Dedifferentiated amniotic fluid mesenchymal stem cell (primary cell): Measurements from ENCODE around the gene TVP23A.

ENCODE experiments used
- DNase-seq: peaks from one replicate; pipeline ENCODE4 v3.0.0-alpha.2; 2016; ENCODE audit errors: extremely low spot score

Gene TVP23A

DNA sequence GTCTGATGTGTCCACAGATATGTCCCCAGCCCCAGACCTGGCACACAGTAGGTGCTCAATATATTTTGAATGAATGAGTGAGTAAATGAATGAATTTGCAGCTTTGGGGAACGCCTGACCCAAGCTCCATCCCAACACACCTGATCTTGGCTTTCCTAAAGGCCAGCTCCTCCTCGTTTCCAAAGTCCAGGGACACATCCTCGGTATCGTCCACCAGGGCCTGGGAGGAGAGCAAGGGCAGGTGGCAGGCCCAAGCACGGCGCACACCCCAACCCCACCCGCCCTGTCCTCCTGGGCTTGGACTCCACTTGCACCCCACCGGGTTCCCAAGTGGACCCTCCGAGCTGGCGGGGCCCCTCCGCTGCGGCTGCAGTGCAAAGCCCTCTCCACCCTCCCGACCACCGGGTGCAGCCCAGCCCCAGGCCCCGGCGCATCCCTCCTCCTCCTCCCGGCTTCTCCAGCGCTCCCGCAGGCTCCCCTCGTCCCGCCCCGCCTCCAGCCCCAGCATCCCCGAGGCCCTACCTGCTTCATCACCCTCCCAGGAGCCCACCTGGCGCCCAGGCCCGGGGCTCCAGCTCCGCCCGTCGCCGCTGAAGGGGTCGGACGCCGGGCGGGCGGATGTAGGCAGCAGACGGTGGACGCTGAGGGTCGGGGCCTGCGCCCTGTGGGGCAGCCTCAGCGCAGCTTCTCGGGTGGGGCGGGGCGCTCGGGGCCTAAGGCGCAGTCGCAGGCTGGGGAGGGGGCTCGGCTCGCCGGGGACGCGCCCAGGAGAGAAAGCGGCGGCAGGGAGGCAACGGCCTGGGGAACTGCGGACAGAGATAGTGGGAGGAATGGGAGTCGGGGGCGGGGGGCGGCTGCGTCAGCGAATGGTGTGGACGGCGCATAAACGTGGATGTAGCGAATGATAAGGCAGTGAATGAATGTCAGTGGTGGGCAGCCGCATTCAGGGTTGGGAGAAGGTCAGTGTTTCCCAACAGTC is at the start of gene TVP23A:
Gene TVP23A (minus strand): TSS at position 832 of the 979 bp plus-strand sequence. CDS start 301 bp downstream, at position 531.
- no peak for DNase-seq

DNA sequence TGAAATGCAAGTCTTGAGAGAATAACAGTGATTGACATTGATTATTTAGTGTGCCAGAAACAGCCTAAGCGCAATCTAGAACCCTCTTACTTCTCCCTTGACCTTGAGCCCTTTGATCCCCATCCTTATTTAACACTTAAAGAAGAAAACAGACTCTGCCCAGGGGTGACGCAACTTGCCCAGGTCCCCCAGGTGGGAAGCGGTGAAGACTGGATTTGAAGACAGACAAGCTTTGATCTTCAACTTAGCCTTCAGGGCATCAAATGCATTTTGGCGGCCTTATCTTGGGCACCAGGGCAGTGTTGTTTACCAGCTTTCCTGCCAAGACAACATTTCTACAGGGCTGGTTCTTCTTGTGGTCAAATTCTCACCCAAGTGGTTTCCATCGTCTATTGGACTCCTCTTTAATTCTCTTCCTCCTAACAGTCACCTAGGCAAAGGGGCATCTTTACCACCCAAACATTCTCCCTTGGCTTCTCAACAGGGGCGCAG is 49.6 kb upstream of the TVP23A start:
- no peak for DNase-seq

DNA sequence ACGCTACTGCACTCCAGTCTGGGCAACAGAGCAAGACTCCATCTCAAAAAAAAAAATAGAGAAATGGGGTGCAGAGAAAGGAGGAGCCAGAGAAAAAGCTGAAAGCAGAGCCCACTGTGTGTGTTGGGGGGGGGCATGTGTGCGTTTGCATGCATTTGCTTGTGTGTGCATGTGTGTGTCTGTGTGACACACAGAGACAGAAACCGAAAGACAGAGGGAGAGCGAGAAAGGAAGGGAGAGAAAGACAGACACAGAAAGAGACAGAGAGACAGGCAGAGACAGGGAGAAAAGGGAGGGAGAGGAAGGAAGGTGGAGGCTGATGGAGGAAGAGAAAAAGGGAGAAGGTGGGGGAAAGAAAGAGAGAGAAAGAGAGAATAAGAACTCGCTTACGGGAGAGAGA is 48.6 kb upstream of the TVP23A start:
- DNase-seq = no peak

DNA sequence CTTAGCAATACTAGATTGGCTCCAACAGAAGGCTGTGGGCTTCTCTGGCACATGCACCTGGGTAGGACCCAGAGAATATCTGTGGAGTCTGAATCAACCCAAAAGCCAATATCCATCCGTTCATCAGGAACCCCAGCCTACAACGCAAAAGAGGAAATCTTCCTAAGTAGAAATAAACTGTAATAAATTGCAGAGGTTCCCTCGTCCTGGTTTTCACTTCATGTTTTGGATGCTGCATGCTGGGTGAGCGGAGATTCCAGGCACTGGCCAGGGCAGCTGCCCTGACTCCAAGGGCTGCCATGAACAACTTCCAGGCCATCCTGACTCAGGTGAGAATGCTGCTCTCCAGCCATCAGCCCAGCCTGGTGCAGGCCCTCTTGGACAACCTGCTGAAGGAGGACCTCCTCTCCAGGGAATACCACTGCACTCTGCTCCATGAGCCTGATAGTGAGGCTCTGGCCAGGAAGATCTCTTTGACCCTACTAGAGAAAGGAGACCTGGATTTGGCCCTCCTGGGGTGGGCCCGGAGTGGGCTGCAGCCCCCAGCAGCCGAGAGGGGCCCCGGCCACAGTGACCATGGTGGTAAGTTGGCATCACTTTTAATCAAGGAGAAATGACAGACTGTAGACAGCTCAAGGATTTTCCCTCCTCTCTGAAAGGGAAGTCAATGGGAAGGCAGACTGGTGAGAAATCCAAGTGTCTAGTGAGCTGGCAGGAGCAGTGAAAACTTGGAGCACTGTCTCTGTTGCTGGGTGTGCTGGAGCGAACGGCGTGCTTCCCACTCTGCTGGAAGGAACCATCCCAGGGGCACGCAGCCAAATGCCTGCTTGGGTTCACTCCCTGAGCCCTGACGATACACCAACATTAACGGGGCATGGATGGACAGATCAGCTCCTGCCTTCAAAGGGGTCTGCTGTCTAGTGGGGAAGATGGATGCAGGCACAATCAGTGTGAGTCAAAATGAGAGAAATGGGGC is 47.7 kb upstream of the TVP23A start:
- DNase-seq = no peak

DNA sequence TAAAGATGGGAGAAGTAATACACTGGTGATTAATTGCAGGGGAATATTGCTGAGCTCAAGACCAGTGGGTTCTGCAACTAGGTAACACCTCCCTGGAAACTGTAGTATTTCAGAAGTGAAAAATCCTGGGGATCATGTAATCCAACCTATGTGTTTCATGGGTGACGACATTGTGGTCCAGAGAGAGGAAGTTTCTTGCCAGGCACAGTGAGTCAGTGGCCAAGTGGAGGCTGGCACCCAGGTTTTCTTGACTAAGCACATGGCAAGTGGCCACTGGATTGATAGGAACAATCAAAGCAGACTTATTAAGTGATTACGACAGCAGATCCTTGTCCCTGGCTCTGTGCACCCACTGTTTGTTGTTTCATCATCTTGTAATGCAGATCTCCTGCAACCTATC is 43.8 kb upstream of the TVP23A start:
- no peak for DNase-seq

DNA sequence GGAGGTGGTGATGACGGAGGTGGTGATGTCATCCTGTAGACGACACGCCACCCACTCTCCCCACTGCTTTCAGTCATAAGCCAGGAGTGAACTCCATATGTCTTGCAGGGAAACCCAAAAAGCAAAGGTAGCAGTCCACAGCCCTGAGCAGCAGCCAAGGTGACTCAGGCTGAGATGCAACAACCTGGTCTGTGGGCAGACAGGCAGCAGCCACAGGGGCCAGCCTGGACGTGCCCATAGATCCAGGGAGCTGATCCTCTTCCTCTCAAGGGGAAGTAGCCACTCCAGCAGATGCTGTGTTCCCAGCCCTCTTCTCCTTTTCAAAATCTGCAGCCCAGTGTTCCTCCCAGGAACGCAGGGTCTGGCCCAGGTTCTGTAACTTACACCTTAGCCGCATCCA is 41.1 kb upstream of the TVP23A start:
- DNase-seq = no peak

DNA sequence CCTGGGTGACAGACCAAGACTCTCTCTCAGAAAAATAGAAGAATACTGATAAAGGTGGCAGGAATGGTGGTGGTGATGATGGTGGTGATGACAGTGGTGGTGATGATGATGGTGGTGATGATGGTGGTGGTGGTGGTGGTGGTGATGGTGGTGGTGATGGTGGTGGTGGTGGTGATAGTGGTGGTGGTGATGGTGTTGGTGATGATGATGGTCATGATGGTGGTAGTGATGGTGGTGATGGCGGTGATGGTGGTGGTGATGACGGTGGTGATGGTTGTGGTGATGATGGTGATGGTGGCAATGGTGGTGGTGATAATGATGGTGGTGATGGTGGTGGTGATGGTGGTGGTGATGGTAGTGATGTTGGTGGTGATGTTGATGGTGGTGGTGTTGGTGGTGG is 40.4 kb upstream of the TVP23A start:
- no peak for DNase-seq

DNA sequence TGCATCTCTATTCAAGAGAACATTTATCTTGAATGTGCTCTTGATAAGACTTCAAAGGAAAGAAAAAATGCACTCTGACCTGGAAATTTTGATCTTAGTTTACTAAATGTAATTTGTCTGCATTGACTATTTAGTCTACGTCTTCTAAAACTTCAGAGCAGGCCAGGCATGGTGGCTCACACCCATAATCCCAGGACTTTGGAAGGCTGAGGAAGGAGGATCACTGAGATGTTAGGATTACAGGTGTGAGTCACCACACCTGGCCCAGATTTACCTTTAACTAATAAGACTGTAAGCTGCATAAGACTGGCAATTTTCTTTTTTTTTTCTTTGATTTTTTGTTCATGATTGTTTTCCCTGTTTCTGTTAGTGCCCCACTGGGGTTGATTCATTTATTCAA is 39.6 kb upstream of the TVP23A start:
- DNase-seq = no peak

DNA sequence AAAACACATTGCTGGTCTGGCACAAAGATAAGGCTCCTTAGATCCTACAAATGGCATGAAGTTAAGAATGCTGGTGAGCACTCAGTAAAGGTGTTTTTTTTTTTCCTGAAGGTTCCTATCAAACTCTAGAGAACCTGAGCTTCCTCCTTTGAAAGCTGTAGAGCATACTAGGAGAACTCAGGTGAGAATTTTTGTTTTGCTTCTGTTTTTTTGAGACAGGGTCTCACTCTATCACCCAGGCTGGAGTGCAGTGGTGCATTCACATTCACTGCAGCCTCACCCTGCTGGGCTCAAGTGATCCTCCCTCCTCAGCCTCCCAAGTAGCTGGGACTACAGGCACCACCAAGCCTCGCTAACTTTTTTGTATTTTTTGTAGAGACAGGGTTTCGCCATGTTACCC is 37.4 kb upstream of the TVP23A start:
- no peak for DNase-seq

DNA sequence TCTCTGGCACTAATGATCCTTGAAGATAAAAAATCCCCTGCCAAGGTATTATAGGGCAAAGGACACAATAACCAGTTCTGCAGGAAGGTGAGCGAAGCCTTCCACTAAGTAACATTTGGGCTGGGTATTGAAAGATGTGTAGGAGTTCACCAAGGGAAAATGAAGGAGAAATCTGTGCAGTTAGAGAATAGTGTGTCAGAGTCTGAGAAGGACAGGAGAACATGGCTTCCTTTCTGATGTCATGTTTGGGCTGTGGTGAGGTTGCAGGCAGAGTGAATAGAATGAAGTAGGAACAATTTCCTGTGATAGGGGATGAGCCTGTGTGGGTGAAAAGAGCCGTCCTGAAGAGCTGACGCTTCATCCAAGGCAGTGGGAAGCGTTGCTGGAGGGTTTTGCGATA is 34.4 kb upstream of the TVP23A start:
- DNase-seq = no peak

DNA sequence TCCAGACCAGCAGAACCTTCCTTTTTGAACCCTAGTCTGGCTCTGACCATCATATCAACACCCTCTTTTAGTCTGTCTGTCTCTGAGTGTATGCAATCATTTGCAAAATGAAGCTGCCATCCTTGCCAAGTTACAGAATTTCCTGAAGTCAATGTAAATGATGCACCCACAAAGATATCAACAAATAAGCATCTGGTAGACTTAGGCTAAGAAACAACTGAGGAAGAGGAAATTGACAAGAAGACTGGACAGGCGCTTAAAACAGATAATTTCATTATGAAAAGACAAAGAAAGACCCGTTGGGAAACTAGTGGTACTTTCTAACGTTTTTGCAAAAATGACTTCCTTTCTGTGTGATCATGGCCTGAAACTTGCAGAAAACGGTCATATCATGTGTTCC is 33.7 kb upstream of the TVP23A start:
- no peak for DNase-seq

DNA sequence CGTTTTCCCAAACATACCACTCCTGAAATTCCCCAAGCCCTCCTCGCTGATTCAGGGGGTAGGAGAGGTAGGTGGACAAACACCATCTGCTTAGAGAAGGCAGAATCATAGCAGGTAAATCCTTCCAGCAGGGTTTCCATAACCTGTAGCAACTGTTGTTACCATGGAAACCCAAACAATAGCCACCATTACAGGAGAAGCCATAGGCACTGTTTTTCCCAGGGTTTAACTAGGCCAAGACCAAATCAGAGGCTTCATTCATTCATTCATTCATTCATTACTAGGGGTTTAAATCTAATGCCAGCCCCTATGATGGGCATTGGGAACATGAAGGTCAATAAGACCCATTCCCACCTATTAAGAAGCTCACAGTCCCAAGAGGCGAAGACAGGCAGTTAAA is 32.9 kb upstream of the TVP23A start:
- no peak for DNase-seq

DNA sequence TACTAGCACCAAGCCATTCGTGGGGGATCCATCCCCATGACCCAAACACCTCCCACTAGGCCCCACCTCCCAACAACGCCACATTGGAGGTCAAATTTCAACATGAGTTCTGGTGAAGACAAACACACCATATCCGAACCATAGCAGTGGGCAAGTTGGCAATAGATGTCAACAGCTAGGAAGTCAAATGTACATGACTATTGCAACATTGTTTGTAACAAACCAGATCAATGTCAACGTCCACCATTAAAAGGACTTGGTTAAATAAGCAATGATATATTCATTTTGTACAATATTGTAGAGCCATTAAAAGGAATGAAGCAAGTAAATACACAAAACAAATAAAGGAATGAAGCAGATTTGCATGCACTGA is 31.9 kb upstream of the TVP23A start:
- no peak for DNase-seq

DNA sequence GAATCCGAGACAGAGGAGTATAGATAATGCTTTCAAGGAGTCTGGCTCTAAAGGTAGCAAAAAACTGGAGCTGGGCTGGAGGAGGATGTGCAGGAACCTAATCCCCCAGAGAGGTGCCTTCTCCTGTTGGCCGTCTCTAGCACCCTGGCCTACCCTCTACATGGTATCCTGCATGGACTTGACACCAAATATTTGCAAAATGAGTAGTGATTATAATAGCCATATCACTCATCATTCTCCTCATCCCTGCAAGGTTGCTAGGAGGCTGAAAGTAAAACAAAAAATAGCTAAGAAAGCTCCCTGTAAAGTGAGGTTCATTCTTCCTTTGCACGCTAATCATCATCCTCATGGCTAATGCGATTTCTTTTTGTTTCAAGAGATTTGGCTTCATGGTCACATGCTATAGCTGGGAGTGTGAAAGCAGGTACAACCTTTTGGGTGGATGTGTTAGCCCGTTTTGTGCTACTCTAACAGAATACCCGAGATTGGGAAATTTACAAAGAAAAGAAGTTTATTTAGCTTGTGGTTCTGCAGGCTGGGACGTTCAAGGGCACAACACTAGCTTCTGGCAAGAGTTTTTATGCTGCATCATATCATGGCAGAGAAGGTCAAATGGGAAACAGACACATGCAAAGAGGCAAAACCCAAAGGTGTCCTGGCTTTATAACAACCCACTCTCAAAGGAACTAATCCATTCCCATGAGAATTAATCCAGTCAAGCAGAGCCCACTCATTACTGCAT is 31.3 kb upstream of the TVP23A start:
- no peak for DNase-seq

DNA sequence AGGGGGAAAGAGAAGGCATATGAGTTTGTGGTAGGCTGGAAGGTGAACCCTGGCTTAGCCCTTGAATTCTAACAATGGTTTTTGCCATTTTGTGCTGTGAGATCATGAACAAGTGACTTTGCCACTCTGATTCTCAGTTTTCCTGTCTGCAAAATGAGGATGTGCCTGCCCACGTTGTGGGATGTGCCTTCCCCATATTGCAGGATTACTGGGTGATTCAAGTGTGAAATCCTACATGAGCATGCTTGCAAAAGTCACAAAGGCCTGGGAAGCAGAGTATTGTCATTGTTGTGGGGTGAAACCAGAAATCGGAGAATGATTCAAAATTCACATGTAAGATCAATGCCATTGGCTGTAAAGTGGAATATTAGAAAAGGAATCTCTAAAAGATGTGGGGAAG is 28.6 kb upstream of the TVP23A start:
- DNase-seq = no peak

DNA sequence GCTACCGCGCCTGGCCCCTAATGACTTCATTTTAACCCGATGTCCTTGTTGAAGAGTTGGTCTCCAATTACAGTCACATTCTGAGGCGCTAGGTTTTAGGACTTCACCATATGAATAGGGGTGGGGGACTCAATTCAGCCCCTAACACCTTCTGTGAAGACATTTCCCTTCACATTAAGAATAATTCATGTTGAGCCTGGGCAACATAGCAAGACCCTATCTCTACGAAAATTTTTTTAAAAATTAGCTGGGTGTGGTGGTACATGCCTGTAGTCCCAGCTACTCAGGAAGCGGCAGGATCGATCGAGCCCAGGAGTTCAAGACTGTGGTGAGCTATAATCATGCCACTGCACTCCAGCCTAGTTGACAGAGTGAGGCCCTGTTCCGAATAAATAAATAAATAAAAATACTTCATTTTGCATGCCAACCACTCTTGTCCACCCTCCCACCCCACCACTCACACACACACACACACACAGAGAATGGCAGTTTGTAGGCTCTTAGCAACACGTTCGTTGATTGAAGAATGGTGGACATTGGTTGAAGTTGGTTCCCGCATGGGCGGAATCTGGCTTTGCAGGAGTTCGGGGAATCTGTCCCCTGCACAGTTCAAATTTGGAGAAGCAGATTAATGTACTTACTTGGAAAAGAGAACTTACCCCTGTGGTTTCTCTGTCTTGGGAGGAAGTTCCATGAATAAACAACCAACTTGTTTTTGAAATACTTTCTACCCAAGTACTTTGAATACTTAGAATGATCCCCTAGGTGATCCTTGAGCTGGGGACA is 27.8 kb upstream of the TVP23A start:
- no peak for DNase-seq

DNA sequence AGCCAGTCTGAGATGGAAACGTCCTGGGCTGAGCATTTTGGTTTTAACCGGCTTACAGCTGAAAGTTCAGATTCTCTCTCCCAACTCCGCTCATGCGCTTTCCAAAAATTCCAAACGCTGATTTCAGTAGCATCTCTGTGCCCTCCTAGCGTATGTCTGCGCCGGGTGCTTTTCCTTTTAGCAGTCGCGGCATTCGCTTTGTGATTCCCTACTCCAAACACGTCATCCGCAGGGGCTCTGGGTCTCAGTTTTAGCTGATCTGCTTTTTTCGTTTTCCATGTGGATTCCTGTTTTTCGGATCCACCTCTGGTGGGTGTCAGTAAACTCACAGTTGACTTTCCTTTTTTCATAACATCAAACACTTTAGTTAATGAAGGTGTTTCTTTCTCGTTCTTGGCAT is 22.1 kb upstream of the TVP23A start:
- no peak for DNase-seq

DNA sequence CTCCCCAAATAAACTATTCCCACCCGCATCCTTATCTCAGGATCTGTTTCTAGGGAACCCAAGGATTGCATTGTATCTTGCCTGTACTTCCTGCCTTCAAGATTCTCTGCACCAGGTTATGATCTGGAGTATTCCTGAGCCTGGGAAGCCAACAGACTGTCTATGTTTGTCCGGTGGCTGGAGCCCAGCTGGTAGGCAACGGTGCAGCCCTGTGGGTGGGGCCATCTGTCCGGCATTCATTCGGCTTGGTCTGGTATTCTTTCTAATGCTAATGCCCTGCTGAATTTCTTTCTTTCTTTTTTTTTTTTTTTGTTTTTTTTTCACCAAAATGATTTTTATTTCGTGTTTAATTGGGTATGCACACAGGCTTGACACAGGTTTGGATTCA is 20.7 kb upstream of the TVP23A start:
- no peak for DNase-seq

DNA sequence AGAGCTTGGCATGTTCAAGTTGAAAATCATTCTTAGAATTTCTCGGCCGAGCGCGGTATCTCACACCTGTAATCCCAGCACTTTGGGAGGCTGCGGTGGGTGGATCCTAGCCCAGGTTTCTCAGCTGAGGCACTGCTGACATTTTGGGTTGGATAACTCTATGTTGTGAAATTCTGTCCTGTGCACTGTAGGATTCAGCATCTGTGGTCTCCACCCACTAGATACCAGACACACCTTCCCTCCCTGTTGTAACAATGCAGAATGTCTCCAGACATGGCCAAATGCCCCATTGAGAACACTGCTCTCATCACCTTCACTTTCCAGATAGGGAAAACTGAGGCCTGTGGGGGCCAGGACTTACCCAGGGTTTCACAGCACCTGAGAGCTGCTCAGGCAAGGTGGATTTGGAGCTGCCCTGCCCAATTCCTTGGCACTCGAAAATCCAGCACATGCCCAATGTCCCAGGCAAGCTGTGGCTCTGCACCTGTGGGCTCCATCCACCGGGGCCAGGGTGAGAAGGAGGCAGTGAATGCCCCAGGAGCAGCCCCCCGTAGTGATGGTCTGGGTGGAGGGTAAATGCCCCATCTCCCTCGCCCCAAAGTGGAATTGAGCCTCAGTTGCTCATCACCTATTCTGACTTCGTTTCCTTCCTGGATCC is 20.2 kb upstream of the TVP23A start:
- DNase-seq = no peak

DNA sequence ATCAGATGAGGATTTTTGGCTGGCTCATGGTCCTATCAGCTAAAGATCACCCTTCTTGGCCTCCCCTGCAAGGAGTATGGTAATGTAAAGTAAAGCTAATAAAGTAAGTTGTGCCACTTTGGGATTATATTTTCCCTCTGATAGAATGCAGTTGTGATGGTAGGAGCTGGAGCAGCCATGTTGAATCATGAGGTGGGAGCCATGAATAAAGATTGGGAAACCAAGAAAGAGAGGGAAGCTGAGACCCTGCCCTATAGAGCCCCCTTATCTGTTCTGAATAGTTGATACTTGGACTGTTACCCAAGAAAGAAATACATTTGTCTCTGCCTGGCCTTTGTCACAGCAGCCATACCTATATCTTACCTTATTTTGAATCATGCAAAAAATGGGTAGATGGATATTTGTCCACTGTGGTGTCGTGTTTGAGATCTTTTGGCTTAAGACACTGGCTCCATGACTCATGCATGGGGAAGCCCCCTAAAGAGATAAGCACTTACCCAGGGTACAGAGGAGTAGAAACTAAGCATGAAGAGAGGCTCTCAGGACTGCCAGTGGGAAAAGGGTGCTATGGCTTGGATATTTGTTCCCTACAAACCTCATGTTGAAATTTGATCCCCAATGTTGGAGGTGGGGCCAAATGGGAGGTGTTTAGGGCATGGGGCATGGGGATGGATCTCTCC is 17.7 kb upstream of the TVP23A start:
- DNase-seq = no peak
